Measurements from ENCODE around the gene FBXO42. TPM values are rescaled to one million over a fixed set of nuclear protein-coding genes. Genes with fewer than 3 reads are reported as not detected.

Gene FBXO42
- total and polyA plus RNA-seq, 4 donors = 5.9 to 9.4 (median 6.5) TPM

- no peak overlapping the region for H3K9ac ChIP-seq (ENCODE audit: low read depth in 1 of 2, low read length in 2 of 2)
- DNase-seq (ENCODE audit: low spot score) = no peak
- TF ChIP-seq MAX (IDR thresholded peaks at IDR 0.05) = no peak
- no peak for TF ChIP-seq TAF1 (conservative IDR thresholded peaks at IDR 0.05)
- no peak for TF ChIP-seq FOXA2 (IDR thresholded peaks at IDR 0.05)
- TF ChIP-seq JUND (IDR thresholded peaks at IDR 0.05) = no peak
- TF ChIP-seq, protein P1, sequence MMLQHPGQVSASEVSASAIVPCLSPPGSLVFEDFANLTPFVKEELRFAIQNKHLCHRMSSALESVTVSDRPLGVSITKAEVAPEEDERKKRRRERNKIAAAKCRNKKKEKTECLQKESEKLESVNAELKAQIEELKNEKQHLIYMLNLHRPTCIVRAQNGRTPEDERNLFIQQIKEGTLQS (IDR thresholded peaks at IDR 0.05) = no peak
- TF ChIP-seq HNF4G (IDR thresholded peaks at IDR 0.05) = no peak
- TF ChIP-seq RAD21 (IDR thresholded peaks at IDR 0.05) = no peak
- TF ChIP-seq ZBTB33 (IDR thresholded peaks at IDR 0.05) = no peak
- no peak for TF ChIP-seq FOXA1 (IDR thresholded peaks at IDR 0.05)
- TF ChIP-seq RXRA (IDR thresholded peaks at IDR 0.05) = no peak
- TF ChIP-seq NR2F2 (IDR thresholded peaks at IDR 0.05) = no peak
- no peak for TF ChIP-seq SP1 (IDR thresholded peaks at IDR 0.05)
- no peak for TF ChIP-seq YY1 (IDR thresholded peaks at IDR 0.05)
- no peak for TF ChIP-seq REST (IDR thresholded peaks at IDR 0.05)
- no peak for TF ChIP-seq CTCF (IDR thresholded peaks at IDR 0.05; ENCODE audit: low read depth, low read length, missing input control)
- TF ChIP-seq EGR1 (IDR thresholded peaks at IDR 0.05; ENCODE audit: low read depth in 2 of 2) = no peak
- no peak for TF ChIP-seq GABPA (IDR thresholded peaks at IDR 0.05 in 1 of 2, conservative IDR thresholded peaks at IDR 0.05 in 1 of 2)
- no peak for TF ChIP-seq HNF4A (conservative IDR thresholded peaks at IDR 0.05)
- WGBS = 84% methylated on average over 11 of the region's 11 CpGs
- peaks cover 0 to 7% (median under 1%) of the 10 kb centered on the region in 4 donors for H3K4me1 ChIP-seq (ENCODE audit: control insufficient read depth in 4 of 4, insufficient read depth in 4 of 4, low read length in 3 of 4)
- H3K27ac ChIP-seq (ENCODE audit: low read depth in 1 of 2, low read length in 2 of 2) = no peak overlapping the region
- H3K36me3 ChIP-seq (ENCODE audit: control insufficient read depth in 4 of 4, insufficient read depth in 3 of 4, low read depth in 1 of 4, low read length in 3 of 4) = no peaks in the 10 kb centered on the region
- no peaks in the 10 kb centered on the region for H3K9me3 ChIP-seq (ENCODE audit: control insufficient read depth in 4 of 4, low read length in 3 of 4)
- H3K4me3 ChIP-seq (ENCODE audit: low read depth in 1 of 3, low read length in 3 of 3) = no peak overlapping the region
- H3K27me3 ChIP-seq (ENCODE audit: control insufficient read depth in 4 of 4, insufficient read depth in 4 of 4, low read length in 3 of 4) = no peaks in the 10 kb centered on the region
These were observed 142.4 kb downstream of the FBXO42 start for GRCh38 chr1:16209847-16210407.
